Measurements from ENCODE around the gene IMMT. TPM values are rescaled to one million over a fixed set of nuclear protein-coding genes. Genes with fewer than 3 reads are reported as not detected.

IMMT gene
- total RNA-seq, 4 donors from 2014 or later: 42.6 to 54.3 (median 46.6) TPM

GRCh38 chr2:86235196-86235980 is 40.1 kb upstream of the IMMT start:
- H3K4me3 ChIP-seq: no peak overlapping the region
- no peak for DNase-seq (ENCODE audit: low spot score in 2 of 2)
- TF ChIP-seq CTCF (IDR thresholded peaks at IDR 0.05) (no peak), EP300 (IDR thresholded peaks at IDR 0.05) (no peak), POLR2A (IDR thresholded peaks at IDR 0.05) (no peak)
- H3K4me1 ChIP-seq: peaks cover 0 to 5% (median 0%) of the 10 kb centered on the region in 4 donors
- no peaks in the 10 kb centered on the region for H3K27me3 ChIP-seq
- H3K36me3 ChIP-seq: no peaks in the 10 kb centered on the region
- no peak overlapping the region for H3K27ac ChIP-seq
- no peaks in the 10 kb centered on the region for H3K9me3 ChIP-seq
- WGBS, 2 donors: 53 to 58% methylated on average over 12 of the region's 12 CpGs

GRCh38 chr2:86234563-86235131 is 39.4 kb upstream of the IMMT start:
- H3K36me3 ChIP-seq: no peaks in the 10 kb centered on the region
- H3K4me1 ChIP-seq: peaks cover 0 to 5% (median 0%) of the 10 kb centered on the region in 4 donors
- TF ChIP-seq POLR2A (IDR thresholded peaks at IDR 0.05): no peak
- TF ChIP-seq EP300 (IDR thresholded peaks at IDR 0.05): no peak
- no peak for TF ChIP-seq CTCF (IDR thresholded peaks at IDR 0.05)
- DNase-seq (ENCODE audit: low spot score in 2 of 2): no peak
- no peak overlapping the region for H3K27ac ChIP-seq
- H3K4me3 ChIP-seq: no peak overlapping the region
- H3K9me3 ChIP-seq: no peaks in the 10 kb centered on the region
- H3K27me3 ChIP-seq: no peaks in the 10 kb centered on the region
- whole genome bisulfite sequencing, 2 donors: 47 to 49% methylated on average over 3 of the region's 3 CpGs

- DNase-seq (ENCODE audit: low spot score in 2 of 2): no peak
- WGBS, 2 donors: 45 to 61% methylated on average over 4 of the region's 4 CpGs
- no peaks in the 10 kb centered on the region for H3K27me3 ChIP-seq
- no peak for TF ChIP-seq EP300 (IDR thresholded peaks at IDR 0.05)
- no peak for TF ChIP-seq POLR2A (IDR thresholded peaks at IDR 0.05)
- no peak for TF ChIP-seq CTCF (IDR thresholded peaks at IDR 0.05)
- H3K27ac ChIP-seq: no peak overlapping the region
- no peaks in the 10 kb centered on the region for H3K9me3 ChIP-seq
- peaks cover 0 to 5% (median 0%) of the 10 kb centered on the region in 4 donors for H3K4me1 ChIP-seq
- no peaks in the 10 kb centered on the region for H3K36me3 ChIP-seq
- no peak overlapping the region for H3K4me3 ChIP-seq
These were observed 38.2 kb upstream of the IMMT start for GRCh38 chr2:86233436-86233835.

GRCh38 chr2:86232910-86233309 is 37.6 kb upstream of the IMMT start:
- H3K27ac ChIP-seq: no peak overlapping the region
- WGBS, 2 donors: 82 to 85% methylated on average over 6 of the region's 6 CpGs
- no peak overlapping the region for H3K4me3 ChIP-seq
- H3K9me3 ChIP-seq: no peaks in the 10 kb centered on the region
- no peaks in the 10 kb centered on the region for H3K27me3 ChIP-seq
- no peak for DNase-seq (ENCODE audit: low spot score in 2 of 2)
- TF ChIP-seq POLR2A (IDR thresholded peaks at IDR 0.05): no peak
- TF ChIP-seq EP300 (IDR thresholded peaks at IDR 0.05): no peak
- H3K36me3 ChIP-seq: no peaks in the 10 kb centered on the region
- peaks cover 0 to 5% (median 0%) of the 10 kb centered on the region in 4 donors for H3K4me1 ChIP-seq

GRCh38 chr2:86232373-86232784 is 37.1 kb upstream of the IMMT start:
- Histone ChIP-seq H3K27me3 (no peaks in the 10 kb centered on the region), H3K9me3 (no peaks in the 10 kb centered on the region), H3K27ac (no peak overlapping the region), H3K36me3 (no peaks in the 10 kb centered on the region), H3K4me3 (no peak overlapping the region), H3K4me1 (peaks cover 0 to 5% (median 0%) of the 10 kb centered on the region in 4 donors)
- no peak for TF ChIP-seq CTCF (IDR thresholded peaks at IDR 0.05)
- no peak for TF ChIP-seq POLR2A (IDR thresholded peaks at IDR 0.05)
- no peak for TF ChIP-seq EP300 (IDR thresholded peaks at IDR 0.05)
- DNase-seq (ENCODE audit: low spot score in 2 of 2): no peak
- WGBS, 2 donors: 68 to 90% methylated on average over 3 to 14 of the region's 15 CpGs

Measured in tibial nerve (tissue), 4 donors.